Endometrial microvascular endothelial cells (primary cell): ENCODE measurements around the gene MAP3K14. TPM values are rescaled to one million over a fixed set of nuclear protein-coding genes. Genes with fewer than 3 reads are reported as not detected.

ENCODE experiments used
- in situ Hi-C: cut with HindIII; loops from 2 replicates; pipeline ENCODE4 v1.10.0; 2017; ENCODE audit warnings: low sequenced_read_pairs, low pct_unique_long_range_greater_than_20kb; ENCODE audit errors: inconsistent ontology term
- total RNA-seq: library from RNA; depleted of rRNA; stranded (reverse); fragments of >200 nt; gene quantifications from one replicate; pipeline ENCODE4 v1.2.3, GENCODE V29; 2015; ENCODE audit errors: inconsistent ontology term

The MAP3K14 gene
- total RNA-seq, 1 donor from 2014 or later, result 5.8 TPM

DNA sequence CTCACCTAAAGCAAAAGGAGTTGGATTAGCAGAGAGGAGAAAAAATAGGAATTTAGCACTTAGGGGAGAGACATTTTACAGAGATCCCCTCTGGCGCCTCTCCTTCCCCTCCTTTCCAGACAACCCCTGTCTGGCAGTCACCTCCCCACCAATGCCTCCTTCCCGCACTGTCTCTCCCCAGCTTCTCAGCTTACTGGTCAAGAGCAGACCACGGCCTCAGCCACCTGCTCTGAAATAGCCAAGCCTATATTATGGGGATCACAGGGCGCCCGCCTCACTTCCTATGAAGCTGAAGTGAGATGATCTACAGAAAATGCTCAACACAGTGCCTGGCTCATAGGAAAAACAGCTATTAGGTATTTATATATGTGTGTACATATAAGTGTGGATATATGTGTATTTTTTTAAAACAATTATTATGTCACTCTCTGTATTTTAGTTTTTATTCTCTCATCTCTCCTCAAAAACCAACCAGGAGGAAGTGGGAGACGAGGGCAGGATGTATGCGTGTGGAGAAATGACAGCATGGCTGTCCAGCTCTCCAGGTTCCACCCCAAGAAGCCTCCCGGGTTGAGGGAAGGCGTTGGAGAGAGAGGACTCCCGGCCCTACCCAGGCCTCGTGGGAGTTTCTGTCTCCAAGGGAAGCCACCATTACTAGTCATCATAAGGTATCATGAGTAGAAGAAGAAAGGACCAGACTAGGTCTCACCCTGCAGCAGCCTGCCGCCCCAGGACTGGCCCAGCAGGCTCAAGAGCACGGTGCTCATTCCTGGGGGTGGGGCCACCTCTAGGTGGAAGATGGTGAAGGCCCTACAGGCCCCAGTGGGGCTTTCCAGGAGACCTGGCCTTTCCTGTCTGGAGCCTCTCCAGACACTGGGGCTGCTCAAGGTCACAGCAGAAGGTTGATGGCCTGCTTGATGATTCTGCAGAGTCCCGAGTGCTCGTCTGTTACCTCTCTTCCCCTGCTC, 27.2 kb downstream of the MAP3K14 start:
- in situ Hi-C loops, result no loop called here

- in situ Hi-C loops, result no loop called here
Observed at GRCh38 chr17:45288825-45289224, 28.0 kb downstream of the MAP3K14 start.

GRCh38 chr17:45287526-45288500, 29.0 kb downstream of the MAP3K14 start:
- in situ Hi-C loops, result no loop called here

DNA sequence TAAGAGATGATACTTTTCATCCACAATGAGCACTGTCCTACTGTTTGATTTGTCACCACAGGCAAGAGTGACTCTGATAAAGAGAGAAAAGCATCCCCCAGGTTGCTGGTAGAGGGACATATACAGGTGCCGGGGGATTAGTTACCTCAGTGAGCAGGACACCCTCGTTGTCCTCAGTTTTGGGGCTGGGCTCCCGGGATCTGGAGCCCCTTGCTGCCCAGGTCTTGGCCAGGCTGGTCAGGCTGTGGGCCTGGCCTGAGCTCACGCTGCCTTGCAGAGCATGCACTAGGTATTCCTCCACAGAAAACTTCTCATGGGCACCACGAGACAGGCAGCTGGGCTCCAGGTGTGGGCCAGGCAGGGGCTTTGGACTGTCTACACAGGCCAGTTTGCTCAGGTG, 30.5 kb downstream of the MAP3K14 start:
- in situ Hi-C loops, result no loop called here

GRCh38 chr17:45284176-45285140, 32.4 kb downstream of the MAP3K14 start:
- in situ Hi-C loops, result no loop called here

DNA sequence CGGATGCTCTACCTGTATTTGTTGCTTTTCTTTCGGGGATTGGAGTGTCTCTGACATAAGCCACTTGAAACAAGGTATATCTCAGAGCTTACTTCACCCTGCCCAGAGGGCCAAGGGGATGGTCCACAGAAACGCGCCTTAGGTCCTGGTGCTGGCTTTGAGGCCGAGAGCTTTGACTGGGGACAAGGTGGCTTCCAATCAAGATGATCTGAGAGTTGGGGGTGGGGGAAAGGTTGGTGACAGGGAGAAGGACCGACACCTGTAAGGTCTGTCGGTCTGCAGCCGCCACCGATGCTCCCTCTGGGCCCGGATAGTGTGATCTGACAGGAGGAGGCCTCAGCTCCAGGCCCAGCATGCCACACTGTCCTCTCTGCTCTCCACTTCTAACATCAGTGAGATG, 33.1 kb downstream of the MAP3K14 start:
- in situ Hi-C loops, result no loop called here

GRCh38 chr17:45282683-45283644, 33.9 kb downstream of the MAP3K14 start:
- in situ Hi-C loops, result no loop called here

- in situ Hi-C loops, result no loop called here
Observed at GRCh38 chr17:45279898-45280297, 36.9 kb downstream of the MAP3K14 start.

DNA sequence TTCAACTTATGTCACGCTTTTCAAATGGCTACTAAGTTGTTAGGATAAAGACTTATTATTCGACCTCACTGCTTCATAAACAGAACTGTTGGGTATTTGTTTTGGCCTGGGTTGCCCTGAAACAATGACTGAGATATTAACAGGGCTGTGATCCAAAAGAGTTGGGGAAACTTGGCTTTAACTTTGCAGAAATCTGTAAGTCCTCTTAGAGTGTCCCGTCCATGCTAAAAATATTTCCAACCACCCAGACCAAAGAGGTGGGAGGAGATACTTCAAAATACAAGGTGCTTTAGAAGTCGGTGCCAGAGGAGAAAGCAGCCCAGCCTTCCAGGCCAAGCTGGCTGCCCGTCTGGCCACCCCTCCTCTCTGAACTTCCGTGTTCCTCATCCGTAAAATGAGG, 38.8 kb downstream of the MAP3K14 start:
- in situ Hi-C loops, result no loop called here

DNA sequence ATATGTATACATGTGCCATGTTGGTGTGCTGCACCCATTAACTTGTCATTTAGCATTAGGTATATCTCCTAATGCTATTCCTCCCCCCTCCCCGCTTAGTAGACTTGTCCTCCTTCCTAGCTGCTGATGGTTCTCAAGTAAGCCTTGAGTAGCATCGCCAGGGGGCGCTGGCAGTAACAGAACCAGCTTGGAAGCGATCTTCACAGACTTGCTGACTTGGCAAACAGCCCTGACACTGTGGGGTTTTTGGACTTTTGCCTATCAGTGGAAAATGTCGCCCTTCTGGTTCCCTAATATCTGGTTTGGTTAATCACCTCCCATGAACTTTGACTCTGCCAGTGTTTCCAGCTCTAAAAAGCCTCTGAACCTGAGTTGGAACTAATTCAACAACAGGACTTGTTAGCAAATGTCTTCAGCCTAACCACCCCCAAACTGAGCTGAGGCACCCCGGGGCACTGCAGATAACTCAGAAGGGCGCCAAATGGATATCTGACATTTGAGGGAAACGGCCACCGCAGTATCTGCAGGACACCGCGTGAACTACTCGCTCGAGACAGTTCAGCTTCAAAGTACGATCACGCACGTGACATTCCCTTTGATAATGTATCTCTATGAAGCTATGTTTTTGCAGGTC, 39.5 kb downstream of the MAP3K14 start:
- in situ Hi-C loops, result no loop called here

DNA sequence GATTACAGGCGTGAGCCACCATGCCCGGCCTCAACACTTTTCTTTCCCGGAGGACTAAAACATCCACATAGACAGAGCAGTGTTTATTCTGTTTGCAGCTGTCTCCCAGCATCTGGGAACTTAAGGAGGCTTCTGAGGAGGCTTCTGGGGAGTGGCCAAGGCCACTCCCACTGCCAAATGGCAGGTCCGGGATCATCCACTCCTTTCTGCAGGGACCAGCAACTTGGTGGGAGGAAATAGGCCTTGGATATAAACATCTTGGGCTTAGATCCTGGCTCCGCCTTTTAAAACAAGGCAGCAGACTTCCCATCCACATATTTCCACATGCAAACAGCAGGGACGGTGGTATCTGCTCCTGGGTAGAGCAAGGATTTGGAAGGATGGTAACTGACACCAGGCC, 40.8 kb downstream of the MAP3K14 start:
- in situ Hi-C loops, result no loop called here

- in situ Hi-C loops, result no loop called here
Observed at GRCh38 chr17:45274033-45274432, 42.8 kb downstream of the MAP3K14 start.

GRCh38 chr17:45273551-45273957, 43.3 kb downstream of the MAP3K14 start:
- in situ Hi-C loops, result no loop called here

DNA sequence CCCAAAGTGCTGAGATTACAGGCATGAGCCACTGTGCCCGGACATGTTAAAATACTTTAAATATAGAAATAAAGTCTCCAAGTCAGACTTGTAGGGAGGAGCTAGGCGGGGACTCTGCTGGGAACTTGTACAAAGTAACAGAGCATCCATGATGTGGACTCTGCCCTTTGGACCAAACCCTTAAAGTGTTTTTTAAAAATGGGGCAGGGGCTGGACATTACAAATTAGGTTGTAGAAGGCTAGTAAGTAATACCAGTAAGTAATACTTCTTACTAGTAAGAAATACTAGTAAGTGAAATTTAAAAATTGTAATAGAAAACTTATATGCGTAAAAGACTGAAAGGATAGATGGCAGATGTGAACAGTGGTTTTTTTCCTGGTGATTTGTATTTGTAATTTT, 45.2 kb downstream of the MAP3K14 start:
- in situ Hi-C loops, result no loop called here

DNA sequence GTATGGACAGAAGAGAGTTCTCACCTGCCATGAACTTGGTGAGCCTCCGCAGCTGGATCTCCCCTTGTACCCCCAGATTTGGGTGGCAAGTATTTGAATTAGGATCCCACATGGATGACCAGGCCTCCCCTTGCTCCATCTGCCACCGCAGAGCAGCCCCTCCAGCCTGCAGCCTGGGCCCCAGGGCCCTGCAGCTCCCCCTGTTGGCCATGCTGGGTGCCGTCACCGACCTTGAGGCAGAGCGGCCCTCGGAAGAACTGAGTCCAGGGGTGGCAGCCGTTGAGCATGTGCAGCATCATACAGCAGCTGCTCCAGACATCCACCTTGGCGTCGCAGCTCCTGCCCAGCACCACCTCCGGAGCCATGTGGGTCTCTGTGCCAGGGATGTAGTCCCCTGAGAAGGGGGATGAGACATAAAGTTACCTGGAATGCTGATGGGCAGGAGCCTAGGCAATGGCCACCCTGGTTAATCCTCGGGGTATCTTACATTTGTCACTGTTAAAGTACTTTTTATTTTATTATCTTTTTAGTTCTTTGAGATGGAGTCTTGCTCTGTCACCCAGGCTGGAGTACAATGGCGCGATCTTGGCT, 45.9 kb downstream of the MAP3K14 start:
- in situ Hi-C loops, result no loop called here

DNA sequence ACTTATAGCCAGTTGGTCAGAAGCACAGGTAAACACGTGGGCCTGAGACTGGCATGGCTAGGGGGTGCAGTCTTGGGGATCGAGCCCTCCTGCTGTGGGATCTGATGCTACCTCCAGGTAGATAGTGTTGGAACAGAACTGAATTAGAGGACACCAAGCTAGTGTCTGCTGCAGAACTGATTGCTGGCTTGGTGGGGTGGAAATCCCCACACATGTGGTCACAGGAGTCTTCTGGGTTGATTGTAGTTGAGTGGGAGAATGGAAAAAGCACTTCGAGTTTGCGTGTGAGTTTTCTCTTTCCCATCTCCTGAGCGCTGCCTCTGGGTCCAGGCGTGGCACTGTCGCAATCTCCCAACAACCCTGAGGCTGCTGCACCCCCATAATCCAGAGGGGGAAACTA, 46.9 kb downstream of the MAP3K14 start:
- in situ Hi-C loops, result no loop called here
